H1 (cell line): Measurements from ENCODE around the gene PRDM5. TPM values are rescaled to one million over a fixed set of nuclear protein-coding genes. Genes with fewer than 3 reads are reported as not detected.

Experiments used
- CTCF ChIA-PET: fragments of 300-600 bp; sonication (Branson Sonifier 250); formaldehyde crosslinking; loops from one replicate; lab custom pipeline; 2021; ENCODE audit not compliant: partially characterized antibody; lab: Charles Lee
- POLR2A ChIA-PET: fragments of 300-600 bp; sonication (Branson Sonifier 250); formaldehyde crosslinking; loops from one replicate; lab custom pipeline; 2021; ENCODE audit warnings: inconsistent platforms; ENCODE audit not compliant: partially characterized antibody; lab: Charles Lee
- DNase-seq, 2 experiments: peaks; one replicate each; pipeline versions ENCODE4 v3.0.0 to v3.0.0-alpha.2; 2010 to 2022; ENCODE audit warnings: low spot score in 2 of 2, low read depth in 1 of 2, mixed read lengths in 1 of 2
- FAIRE-seq: peaks from 2 replicates; lab custom pipeline; 2011; peaks lifted over from hg19 to GRCh38; lab: Jason Lieb, UNC
- H2AFZ ChIP-seq: 2 replicates; pipeline ENCODE4 v1.8.1; 2012; ENCODE audit warnings: low read length, inconsistent platforms
- H2AK5ac ChIP-seq: 2 replicates; pipeline ENCODE4 v1.6.1; 2013; ENCODE audit warnings: low read depth, low read length
- H2BK120ac ChIP-seq: replicated peaks from 2 replicates; pipeline ENCODE3; 2013; ENCODE audit warnings: low read depth, low read length, inconsistent platforms
- H2BK12ac ChIP-seq: 2 replicates; pipeline ENCODE4 v1.6.1; 2013; ENCODE audit warnings: low read depth, low read length
- H2BK15ac ChIP-seq: 2 replicates; pipeline ENCODE4 v1.6.1; 2013; ENCODE audit warnings: low read length
- H2BK20ac ChIP-seq: 2 replicates; pipeline ENCODE4 v1.6.1; 2013; ENCODE audit warnings: low read length
- H2BK5ac ChIP-seq: 2 replicates; pipeline ENCODE4 v1.6.1; 2013; ENCODE audit warnings: low read depth, low read length
- H3K14ac ChIP-seq: 2 replicates; pipeline ENCODE4 v1.6.1; 2013; ENCODE audit warnings: inconsistent platforms; ENCODE audit not compliant: insufficient read length
- H3K18ac ChIP-seq: 2 replicates; pipeline ENCODE4 v1.6.1; 2013; ENCODE audit warnings: low read length; ENCODE audit errors: extremely low read depth
- H3K23ac ChIP-seq: 2 replicates; pipeline ENCODE4 v1.6.1; 2013; ENCODE audit warnings: inconsistent platforms; ENCODE audit not compliant: insufficient read length
- H3K23me2 ChIP-seq: 2 replicates; pipeline ENCODE4 v1.6.1; 2013; ENCODE audit warnings: low read depth, low read length
- H3K27ac ChIP-seq: 2 replicates; pipeline ENCODE4 v1.6.1; 2011; ENCODE audit warnings: low read depth, low read length, inconsistent platforms
- H3K27me3 ChIP-seq, 4 experiments: replicated peaks in 1 of 4; 1 replicate in 1 of 4; 2 replicates in 3 of 4; pipeline versions ENCODE4 v1.6.1 to v1.8.1; 2011 to 2013; ENCODE audit warnings: low read length in 3 of 4, mild to moderate bottlenecking in 3 of 4, inconsistent platforms in 2 of 4, mixed read lengths in 2 of 4, moderate library complexity in 1 of 4; ENCODE audit not compliant: control insufficient read depth in 3 of 4, insufficient read depth in 3 of 4; ENCODE audit errors: extremely low read depth in 1 of 4
- H3K36me3 ChIP-seq, 4 experiments: 2 replicates each; pipeline versions ENCODE4 v1.6.1 to v1.8.1; 2011 to 2013; ENCODE audit warnings: mild to moderate bottlenecking in 4 of 4, low read length in 3 of 4, moderate library complexity in 2 of 4, control low read depth in 1 of 4, inconsistent platforms in 1 of 4; ENCODE audit not compliant: insufficient read depth in 4 of 4, control insufficient read depth in 2 of 4
- H3K4ac ChIP-seq: replicated peaks from 2 replicates; pipeline ENCODE3; 2013; ENCODE audit warnings: low read length, low read depth, mixed read lengths, inconsistent platforms; ENCODE audit not compliant: insufficient read length
- H3K4me1 ChIP-seq, 4 experiments: replicated peaks in 1 of 4; 1 replicate in 1 of 4; 2 replicates in 3 of 4; pipeline versions ENCODE4 v1.6.1 to v1.8.1; 2011 to 2013; ENCODE audit warnings: low read length in 3 of 4, inconsistent platforms in 2 of 4, mixed read lengths in 1 of 4; ENCODE audit not compliant: insufficient read depth in 4 of 4, control insufficient read depth in 3 of 4
- H3K4me2 ChIP-seq, 2 experiments: 2 replicates each; pipeline versions ENCODE4 v1.6.1 to v1.8.1; 2011 to 2013; ENCODE audit warnings: low read depth in 2 of 2, low read length in 2 of 2, control low read depth in 1 of 2, inconsistent platforms in 1 of 2, mild to moderate bottlenecking in 1 of 2; ENCODE audit not compliant: insufficient read depth in 1 of 2
- H3K4me3 ChIP-seq, 4 experiments: fragments of 200-600, 300-600 bp in 1 of 4; sonication (generic), shearing (Covaris generic), sonication (Bioruptor Twin) in 1 of 4; 2 replicates each; pipeline versions ENCODE4 v1.5.1 to v1.8.1; 2011 to 2016; ENCODE audit warnings: low read length in 4 of 4, low read depth in 3 of 4, control low read depth in 2 of 4, inconsistent platforms in 2 of 4, mild to moderate bottlenecking in 2 of 4, mixed read lengths in 1 of 4, moderate library complexity in 1 of 4; ENCODE audit not compliant: insufficient read depth in 2 of 4; ENCODE audit errors: extremely low read depth in 1 of 4
- H3K56ac ChIP-seq: replicated peaks from 2 replicates; pipeline ENCODE3; 2013; ENCODE audit warnings: low read depth, mild to moderate bottlenecking, mixed read lengths, low read length, inconsistent platforms; ENCODE audit not compliant: insufficient read length
- H3K79me1 ChIP-seq: 2 replicates; pipeline ENCODE4 v1.6.1; 2013; ENCODE audit warnings: low read depth, low read length, control low read depth
- H3K79me2 ChIP-seq, 2 experiments: 2 replicates each; pipeline versions ENCODE4 v1.6.1 to v1.8.1; 2012 to 2013; ENCODE audit warnings: low read length in 2 of 2, mild to moderate bottlenecking in 2 of 2, inconsistent platforms in 1 of 2; ENCODE audit not compliant: insufficient read depth in 2 of 2, control insufficient read depth in 1 of 2
- H3K9ac ChIP-seq, 4 experiments: replicated peaks in 1 of 4; 1 replicate in 1 of 4; 2 replicates in 3 of 4; pipeline versions ENCODE4 v1.6.1 to v1.8.1; 2011 to 2013; ENCODE audit warnings: low read depth in 3 of 4, low read length in 3 of 4, control low read depth in 2 of 4, mild to moderate bottlenecking in 2 of 4, moderate library complexity in 2 of 4, inconsistent platforms in 1 of 4; ENCODE audit errors: extremely low read depth in 1 of 4
- H3K9me3 ChIP-seq, 2 experiments: 2 replicates each; pipeline versions ENCODE4 v1.6.1 to v1.8.1; 2012 to 2013; ENCODE audit warnings: mild to moderate bottlenecking in 2 of 2, moderate library complexity in 2 of 2, control low read depth in 1 of 2, inconsistent platforms in 1 of 2, low read depth in 1 of 2, low read length in 1 of 2, mixed read lengths in 1 of 2; ENCODE audit not compliant: insufficient read depth in 2 of 2
- H4K20me1 ChIP-seq, 2 experiments: replicated peaks in 1 of 2; 2 replicates each; pipeline versions ENCODE3 to v1.8.1; 2011 to 2013; ENCODE audit warnings: inconsistent platforms in 2 of 2, low read length in 2 of 2, mild to moderate bottlenecking in 1 of 2; ENCODE audit not compliant: insufficient read depth in 2 of 2, control insufficient read depth in 1 of 2
- H4K5ac ChIP-seq: 2 replicates; pipeline ENCODE4 v1.6.1; 2013; ENCODE audit warnings: low read length, low read depth, mixed read lengths, inconsistent platforms; ENCODE audit not compliant: insufficient read length
- H4K8ac ChIP-seq: 2 replicates; pipeline ENCODE4 v1.8.0; 2013; ENCODE audit warnings: mild to moderate bottlenecking, moderate library complexity, low read length, inconsistent platforms; ENCODE audit not compliant: insufficient read depth; ENCODE audit errors: extremely low read depth
- H4K91ac ChIP-seq: replicated peaks from 2 replicates; pipeline ENCODE3; 2013; ENCODE audit warnings: low read length, mixed read lengths, inconsistent platforms; ENCODE audit not compliant: insufficient read length
- EGR1 ChIP-seq: IDR thresholded peaks from 2 replicates; pipeline ENCODE4 v1.6.1; 2011; ENCODE audit warnings: low read depth, low read length, borderline replicate concordance
- EZH2 ChIP-seq: fragments of 200-600 bp; sonication (generic); IDR thresholded peaks from 2 replicates; pipeline ENCODE4 v1.7.1; 2012; ENCODE audit warnings: low read depth, mild to moderate bottlenecking, moderate library complexity, low read length, inconsistent platforms; ENCODE audit not compliant: severe bottlenecking
- GTF2F1 ChIP-seq: IDR thresholded peaks from 2 replicates; pipeline ENCODE4 v1.6.1; 2012; ENCODE audit warnings: low read depth, low read length, improper control_type of control experiment, borderline replicate concordance
- HDAC2 ChIP-seq, 2 experiments: fragments of 300-600 bp in 1 of 2; sonication (generic) in 1 of 2; IDR thresholded peaks; 2 replicates each; pipeline ENCODE4 v1.6.1; 2011 to 2012; ENCODE audit warnings: low read depth in 2 of 2, low read length in 2 of 2, mild to moderate bottlenecking in 2 of 2, moderate library complexity in 2 of 2, borderline replicate concordance in 1 of 2, inconsistent platforms in 1 of 2
- JUN ChIP-seq: IDR thresholded peaks from 2 replicates; pipeline ENCODE4 v1.6.1; 2011; ENCODE audit warnings: low read depth, mild to moderate bottlenecking, improper control_type of control experiment, low read length
- KDM4A ChIP-seq: IDR thresholded peaks from one replicate; pipeline ENCODE4 v1.7.1; 2012; ENCODE audit warnings: low read depth, mild to moderate bottlenecking, moderate library complexity, low read length, inconsistent platforms; ENCODE audit not compliant: severe bottlenecking
- POLR2AphosphoS5 ChIP-seq: IDR thresholded peaks from 2 replicates; pipeline ENCODE4 v1.6.1; 2011; ENCODE audit warnings: low read depth, low read length
- RAD21 ChIP-seq, 2 experiments: IDR thresholded peaks in 1 of 2; conservative IDR thresholded peaks in 1 of 2; 2 replicates each; pipeline ENCODE4 v1.6.1; 2011; ENCODE audit warnings: low read depth in 2 of 2, low read length in 2 of 2, improper control_type of control experiment in 1 of 2, inconsistent platforms in 1 of 2, mild to moderate bottlenecking in 1 of 2, moderate library complexity in 1 of 2
- SIRT6 ChIP-seq: IDR thresholded peaks from one replicate; pipeline ENCODE4 v1.7.1; 2012; ENCODE audit warnings: low read length, inconsistent platforms
- SP2 ChIP-seq: IDR thresholded peaks from 2 replicates; pipeline ENCODE4 v1.6.1; 2012; ENCODE audit warnings: mild to moderate bottlenecking, low read length, inconsistent platforms
- SUZ12 ChIP-seq: fragments of 200-600 bp; sonication (generic); IDR thresholded peaks from 2 replicates; pipeline ENCODE4 v1.6.1; 2012; ENCODE audit warnings: mild to moderate bottlenecking, inconsistent platforms, low read length, moderate library complexity, mixed read lengths
- TEAD4 ChIP-seq: IDR thresholded peaks from 2 replicates; pipeline ENCODE4 v1.6.1; 2012; ENCODE audit warnings: low read depth, low read length, inconsistent platforms, mixed read lengths
- YY1 ChIP-seq: IDR thresholded peaks from 2 replicates; pipeline ENCODE4 v1.6.1; 2011; ENCODE audit warnings: low read depth, mild to moderate bottlenecking, low read length
- ZNF274 ChIP-seq: IDR thresholded peaks from 2 replicates; pipeline ENCODE4 v1.7.0; 2012; ENCODE audit warnings: low read length, borderline replicate concordance; ENCODE audit errors: extremely low read depth
- WGBS, 2 experiments: shearing (Covaris generic) in 1 of 2; methylation state at CpG; one replicate each; pipeline versions ENCODE4 v1.1.6 to v1.1.7; 2013 to 2015; ENCODE audit warnings: low lambda C conversion rate in 2 of 2, mixed read lengths in 2 of 2, inconsistent platforms in 1 of 2, low coverage in 1 of 2, missing lambda C conversion rate in 1 of 2; ENCODE audit not compliant: insufficient replicate concordance in 2 of 2, insufficient coverage in 1 of 2, insufficient read length in 1 of 2; ENCODE audit errors: extremely low coverage in 1 of 2, missing lambda C conversion rate in 1 of 2; 5-methylcytosine and 5-hydroxymethylcytosine counted together
- polyA plus RNA-seq, 7 experiments: library from polyadenylated mRNA; depleted of rRNA in 3 of 7; stranded (reverse) in 5 of 7; unstranded in 2 of 7; fragments of >200 nt in 5 of 7; fragments of 200-250 nt in 2 of 7; gene quantifications; 1 replicate in 5 of 7; 2 replicates in 1 of 7; 4 replicates in 1 of 7; pipeline versions ENCODE4 v1.2.1 to v1.2.3, GENCODE V29; 2011 to 2013; ENCODE audit warnings: missing spikeins in 2 of 7, mixed read lengths in 2 of 7
- total RNA-seq: library from RNA; stranded (reverse); fragmentation: NEBNext Ultra II Directional; extraction: Animal tissue kit (Norgen Biotek cat#: 25700); gene quantifications from 2 replicates; pipeline ENCODE4 v1.2.1, GENCODE V29; 2021

The PRDM5 gene
- total and polyA plus RNA-seq, 2 of the 8 experiments (the other 6 are each of a cell fraction or from before 2014, with no cell fraction given): 8.2 to 23.4 TPM

- CTCF ChIA-PET: interaction anchor here (0.7 to 1.1 kb wide), 2 partner anchors 137 to 153 kb away, joined by 3 to 4 read pairs; no protein-coding TSS in a partner anchor
- Histone ChIP-seq H3K79me2 (peaks cover 6 to 73% of the 10 kb centered on the region in 2 experiments; a peak in 2 of 4 replicates), H3K23me2 (peaks cover 7% of the 10 kb centered on the region), H3K4me2 (no peak overlapping the region), H3K36me3 (no peaks in the 10 kb centered on the region; a peak in 2 of 8 replicates), H3K79me1 (peaks cover 9% of the 10 kb centered on the region), H4K20me1 (peaks cover 0 to 6% of the 10 kb centered on the region in 2 experiments), H2AFZ (no peak overlapping the region), H3K18ac (no peak overlapping the region), H3K23ac (no peak overlapping the region), H3K4me1 (peaks cover 3 to 17% (median 13%) of the 10 kb centered on the region in 4 experiments; a peak in 6 of 7 replicates), H3K14ac (no peak overlapping the region), H2AK5ac (no peak overlapping the region), H3K27me3 (no peaks in the 10 kb centered on the region), H3K4ac (no peak overlapping the region), H2BK5ac (no peak overlapping the region), H3K56ac (no peak overlapping the region), H2BK120ac (no peak overlapping the region), H3K9me3 (no peaks in the 10 kb centered on the region), H3K27ac (no peak overlapping the region), H2BK12ac (no peak overlapping the region), H2BK20ac (no peak overlapping the region), H4K91ac (no peak overlapping the region), H4K5ac (no peak overlapping the region), H3K9ac (no peak overlapping the region), H3K4me3 (no peak overlapping the region), H2BK15ac (no peak overlapping the region), H4K8ac (no peak overlapping the region)
- POLR2A ChIA-PET: interaction anchor here (0.9 to 1.6 kb wide), 2 partner anchors 9 to 153 kb away, joined by 3 to 7 read pairs; no protein-coding TSS in a partner anchor
- WGBS, 2 experiments: 93% methylated on average over 2 of the region's 2 CpGs; no CpG with 5 or more reads in 1 of the 2 experiments
- no peak for DNase-seq
- no peak for FAIRE-seq
- TF ChIP-seq GTF2F1 (no peak), RAD21 (IDR thresholded peaks at IDR 0.05 in 1 of 2, conservative IDR thresholded peaks at IDR 0.05 in 1 of 2; ENCODE audit: low read depth in 2 of 2, low read length in 2 of 2) (no peak), EZH2 (no peak), YY1 (no peak), SIRT6 (no peak), EGR1 (no peak), POLR2AphosphoS5 (no peak), TEAD4 (no peak), KDM4A (no peak), HDAC2 (IDR thresholded peaks at IDR 0.05; ENCODE audit: borderline replicate concordance in 1 of 2, low read depth in 2 of 2, low read length in 2 of 2) (no peak), SUZ12 (no peak), JUN (no peak), ZNF274 (no peak), SP2 (no peak)
Observed at GRCh38 chr4:120918092-120918491, 4.4 kb downstream of the PRDM5 start.
